Myocyte (in vitro differentiated cells): ENCODE data around the gene GANC. TPM values are rescaled to one million over a fixed set of nuclear protein-coding genes. Genes with fewer than 3 reads are reported as not detected.
"Not testable (repeated sequence)": the region's sequence is repeated elsewhere in the genome, so short reads cannot be mapped to it uniquely, and the experiment has no call there.

Source experiments
- DNase-seq: peaks from one replicate; pipeline ENCODE4 v3.0.0-alpha.2; 2012; ENCODE audit warnings: low read depth
- polyA plus RNA-seq: library from polyadenylated mRNA; unstranded; fragments of >200 nt; gene quantifications from one replicate; pipeline ENCODE4 v1.2.1, GENCODE V29; 2012; ENCODE audit warnings: missing spikeins
- total RNA-seq: library from RNA; depleted of rRNA; stranded (reverse); fragments of >200 nt; gene quantifications from 2 replicates; pipeline ENCODE4 v1.2.3, GENCODE V29; 2014

The GANC gene, protein sequence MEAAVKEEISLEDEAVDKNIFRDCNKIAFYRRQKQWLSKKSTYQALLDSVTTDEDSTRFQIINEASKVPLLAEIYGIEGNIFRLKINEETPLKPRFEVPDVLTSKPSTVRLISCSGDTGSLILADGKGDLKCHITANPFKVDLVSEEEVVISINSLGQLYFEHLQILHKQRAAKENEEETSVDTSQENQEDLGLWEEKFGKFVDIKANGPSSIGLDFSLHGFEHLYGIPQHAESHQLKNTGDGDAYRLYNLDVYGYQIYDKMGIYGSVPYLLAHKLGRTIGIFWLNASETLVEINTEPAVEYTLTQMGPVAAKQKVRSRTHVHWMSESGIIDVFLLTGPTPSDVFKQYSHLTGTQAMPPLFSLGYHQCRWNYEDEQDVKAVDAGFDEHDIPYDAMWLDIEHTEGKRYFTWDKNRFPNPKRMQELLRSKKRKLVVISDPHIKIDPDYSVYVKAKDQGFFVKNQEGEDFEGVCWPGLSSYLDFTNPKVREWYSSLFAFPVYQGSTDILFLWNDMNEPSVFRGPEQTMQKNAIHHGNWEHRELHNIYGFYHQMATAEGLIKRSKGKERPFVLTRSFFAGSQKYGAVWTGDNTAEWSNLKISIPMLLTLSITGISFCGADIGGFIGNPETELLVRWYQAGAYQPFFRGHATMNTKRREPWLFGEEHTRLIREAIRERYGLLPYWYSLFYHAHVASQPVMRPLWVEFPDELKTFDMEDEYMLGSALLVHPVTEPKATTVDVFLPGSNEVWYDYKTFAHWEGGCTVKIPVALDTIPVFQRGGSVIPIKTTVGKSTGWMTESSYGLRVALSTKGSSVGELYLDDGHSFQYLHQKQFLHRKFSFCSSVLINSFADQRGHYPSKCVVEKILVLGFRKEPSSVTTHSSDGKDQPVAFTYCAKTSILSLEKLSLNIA (N-terminal part only)
- 23.0 and 27.9 TPM in 2 replicates for total RNA-seq
- 16.5 TPM for polyA plus RNA-seq

GRCh38 chr15:42272939-42273899 is at the start of gene GANC, which contains the start of gene TMEM87A:
Gene GANC, plus strand, starts transcription at chr15:42273201. Its CDS starts 1,281 bp downstream, at chr15:42274482.
Gene TMEM87A, minus strand, starts transcription at chr15:42273433. Its CDS starts 35 bp downstream, at chr15:42273398.
- peak; percentile 99 for DNase-seq

- DNase-seq = no peak
Measured at GRCh38 chr15:42226648-42227047, 46.4 kb upstream of the GANC start.

- DNase-seq = no peak
Measured at GRCh38 chr15:42228036-42228435, 45.0 kb upstream of the GANC start.

- DNase-seq = not testable (repeated sequence)
Measured at GRCh38 chr15:42228981-42229380, 44.0 kb upstream of the GANC start.

- DNase-seq = no peak
Measured at GRCh38 chr15:42231088-42231487, 41.9 kb upstream of the GANC start.

GRCh38 chr15:42232606-42233005 is 40.4 kb upstream of the GANC start:
- no peak for DNase-seq

- DNase-seq = no peak
Measured at GRCh38 chr15:42233107-42233506, 39.9 kb upstream of the GANC start.

DNA sequence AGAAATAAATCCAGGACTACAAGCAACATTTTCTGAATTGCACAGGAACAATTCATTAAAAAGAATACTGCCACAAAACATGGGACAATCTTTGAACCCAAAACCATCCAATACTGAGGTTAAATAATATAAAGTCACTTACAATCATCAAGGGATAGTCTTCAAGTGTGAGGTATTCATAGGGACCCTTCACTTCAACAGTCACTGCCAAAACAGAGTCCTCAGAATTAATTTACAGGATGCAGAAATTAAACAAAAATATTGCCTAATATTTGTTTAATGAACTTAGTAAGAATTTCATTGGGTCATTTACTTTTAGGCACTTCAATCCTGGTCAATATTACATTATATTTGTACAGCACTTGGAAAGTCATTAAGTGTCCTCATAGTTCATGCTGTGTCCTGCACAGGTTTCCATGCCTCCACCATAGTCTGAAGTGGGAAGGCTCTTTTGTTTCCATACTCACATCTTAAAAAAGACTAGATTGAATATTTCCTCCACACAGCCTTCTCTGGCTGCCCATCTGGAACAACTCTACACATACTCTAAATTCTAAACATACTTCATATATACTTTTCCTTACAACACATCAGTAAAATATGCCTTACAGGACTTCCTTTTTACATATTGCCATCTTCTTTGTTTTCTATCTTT is 33.3 kb upstream of the GANC start:
- no peak for DNase-seq

GRCh38 chr15:42240823-42241222 is 32.2 kb upstream of the GANC start:
- DNase-seq = no peak

DNA sequence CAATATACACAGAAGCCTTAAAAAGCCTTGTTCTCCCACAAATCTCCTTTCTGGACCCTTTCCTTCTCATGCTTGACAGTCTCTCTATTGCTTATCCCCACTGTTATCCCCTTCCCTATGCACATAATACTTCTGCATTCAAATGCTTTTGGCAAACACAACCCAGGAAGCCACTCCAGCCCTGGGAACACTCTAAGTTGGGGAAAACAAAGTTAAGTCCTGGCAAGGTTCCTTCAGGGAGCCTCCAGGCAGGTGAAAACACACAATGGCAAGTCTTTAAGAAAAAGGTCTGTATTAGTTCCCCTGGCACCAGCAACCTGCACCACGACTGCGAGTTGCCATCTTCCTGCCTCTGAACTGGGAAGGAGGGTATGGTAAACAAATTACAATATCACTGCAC is 19.7 kb upstream of the GANC start:
- no peak for DNase-seq

GRCh38 chr15:42264795-42265194 is 8.2 kb upstream of the GANC start:
- no peak for DNase-seq

DNA sequence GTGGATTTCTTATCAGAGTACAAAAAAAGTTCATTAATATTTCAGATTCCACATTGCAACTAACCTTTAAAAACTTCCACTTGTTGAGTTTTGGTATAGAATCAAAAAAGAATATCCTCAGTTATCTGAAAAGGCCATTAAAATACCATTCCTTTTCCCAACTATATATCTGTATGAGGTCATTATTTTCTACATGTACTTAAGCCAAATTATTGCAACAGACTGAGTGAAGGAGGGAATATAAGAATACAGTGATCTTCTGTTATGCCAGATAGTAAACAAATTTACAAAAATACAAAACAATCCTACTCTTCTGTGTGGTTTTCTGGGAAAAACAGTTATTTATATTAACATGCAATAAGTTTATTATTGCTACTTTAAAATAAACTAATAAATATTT is 5.7 kb upstream of the GANC start:
- no peak for DNase-seq

- DNase-seq = no peak
Measured at GRCh38 chr15:42270551-42270950, 2.5 kb upstream of the GANC start.

GRCh38 chr15:42270996-42271395 is 2.0 kb upstream of the GANC start:
- no peak for DNase-seq

- DNase-seq = peak; percentile 73
Measured at GRCh38 chr15:42273900-42274701, 1.1 kb downstream of the GANC start.

DNA sequence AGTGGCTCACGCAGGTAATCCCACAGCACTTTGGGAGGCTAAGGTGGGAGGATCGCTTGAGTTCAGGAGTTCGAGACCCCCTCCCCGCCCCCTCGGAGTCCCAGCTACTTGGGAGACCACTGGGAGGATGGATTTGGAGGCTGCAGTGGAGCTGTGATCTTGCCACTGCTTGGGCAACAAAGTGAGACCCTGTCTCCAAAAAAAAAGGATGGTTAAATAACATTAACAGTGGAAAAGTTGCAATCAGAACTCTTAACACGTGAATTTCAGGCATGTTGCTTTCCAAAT is 1.6 kb downstream of the GANC start:
- peak; percentile 6 for DNase-seq

DNA sequence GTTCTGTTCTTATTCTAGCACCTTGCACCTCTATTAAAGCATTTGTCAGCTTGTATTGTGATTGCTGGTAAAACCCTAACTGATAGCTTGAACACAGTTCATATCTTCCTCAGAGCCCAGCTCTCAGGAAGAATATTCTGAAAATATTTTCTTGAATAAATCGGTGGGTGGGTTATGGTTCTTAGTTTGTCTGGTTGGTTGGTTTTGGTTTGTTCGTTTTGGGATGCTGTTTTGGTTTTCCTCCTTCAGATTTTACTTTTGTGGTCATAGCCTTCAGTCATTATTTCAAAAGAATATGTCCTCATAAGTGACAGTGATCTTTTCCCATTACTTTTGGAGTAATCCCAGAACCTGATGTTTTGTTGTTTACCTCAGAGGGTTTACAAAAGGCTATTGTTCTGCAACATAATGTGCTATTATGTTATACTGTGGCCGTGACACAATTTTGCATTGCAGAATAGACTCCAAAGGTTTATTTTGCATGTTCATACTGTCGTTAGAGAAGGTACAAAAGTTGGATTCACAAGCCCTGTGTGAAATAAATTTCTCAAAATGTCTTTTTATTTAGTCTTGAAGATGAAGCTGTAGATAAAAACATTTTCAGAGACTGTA is 2.9 kb downstream of the GANC start:
- peak; percentile 7 for DNase-seq

GRCh38 chr15:42276762-42277161 is 3.8 kb downstream of the GANC start:
- DNase-seq = no peak

GRCh38 chr15:42279234-42279723 is 6.3 kb downstream of the GANC start:
- no peak for DNase-seq
